GM04504 (cell line): Measurements from ENCODE around the gene SERINC5.
A peak's percentile ranks its signal among the peaks of the same experiment; 100 is the strongest.

Experiments used
- DNase-seq: peaks from one replicate; pipeline ENCODE4 v3.0.0-alpha.2; 2012; ENCODE audit warnings: low read depth

SERINC5 gene

GRCh38 chr5:80097451-80097850 is 158.4 kb downstream of the SERINC5 start:
- DNase-seq, result no peak

- DNase-seq, result no peak
Measured at GRCh38 chr5:80094236-80094738, 161.6 kb downstream of the SERINC5 start.

DNA sequence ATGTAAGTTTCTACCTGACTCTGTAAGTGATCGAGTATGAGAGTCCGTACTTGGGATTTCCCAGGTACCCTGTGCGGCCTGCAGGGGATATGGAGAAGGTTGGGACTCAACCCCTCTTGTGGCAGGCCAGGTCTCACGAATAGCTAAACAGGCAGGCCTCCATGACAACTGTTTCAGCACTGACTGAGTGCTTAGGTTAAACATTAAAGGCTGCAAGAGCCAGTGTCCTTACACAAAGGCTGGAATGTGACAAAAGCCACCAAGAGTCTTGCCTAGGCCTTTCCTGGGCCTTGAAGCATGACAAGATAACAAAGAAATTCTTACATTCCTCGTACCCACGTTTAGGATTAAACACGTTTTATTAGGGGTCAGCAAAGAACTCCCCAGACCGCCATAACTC is 162.1 kb downstream of the SERINC5 start:
- DNase-seq, result no peak

- DNase-seq, result no peak
Measured at GRCh38 chr5:80092486-80093107, 163.3 kb downstream of the SERINC5 start.

DNA sequence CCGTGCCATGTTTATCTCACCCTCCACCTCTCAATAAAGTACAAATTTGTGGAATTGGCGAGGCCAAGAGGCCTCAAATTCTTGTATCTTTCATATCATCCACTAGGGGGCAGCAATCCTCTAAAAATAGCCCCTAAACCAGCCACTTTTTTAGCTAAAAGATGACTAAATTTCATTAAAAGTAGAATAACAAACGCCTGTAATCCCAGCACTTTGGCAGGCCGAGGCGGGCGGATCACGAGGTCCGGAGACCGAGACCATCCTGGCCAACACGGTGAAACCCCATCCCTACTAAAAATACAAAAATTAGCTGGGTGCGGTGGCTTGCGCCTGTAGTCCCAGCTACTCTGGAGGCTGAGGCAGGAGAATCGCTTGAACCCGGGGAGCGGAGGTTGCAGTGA is 164.1 kb downstream of the SERINC5 start:
- peak; percentile 23 for DNase-seq

- DNase-seq, result no peak
Measured at GRCh38 chr5:80090884-80091166, 165.0 kb downstream of the SERINC5 start.

GRCh38 chr5:80083101-80083890 is 172.6 kb downstream of the SERINC5 start:
- DNase-seq, result peak; percentile 52

GRCh38 chr5:80082731-80083100 is 173.1 kb downstream of the SERINC5 start:
- DNase-seq, result peak; percentile 58

- no peak for DNase-seq
Measured at GRCh38 chr5:80082281-80082680, 173.6 kb downstream of the SERINC5 start.

DNA sequence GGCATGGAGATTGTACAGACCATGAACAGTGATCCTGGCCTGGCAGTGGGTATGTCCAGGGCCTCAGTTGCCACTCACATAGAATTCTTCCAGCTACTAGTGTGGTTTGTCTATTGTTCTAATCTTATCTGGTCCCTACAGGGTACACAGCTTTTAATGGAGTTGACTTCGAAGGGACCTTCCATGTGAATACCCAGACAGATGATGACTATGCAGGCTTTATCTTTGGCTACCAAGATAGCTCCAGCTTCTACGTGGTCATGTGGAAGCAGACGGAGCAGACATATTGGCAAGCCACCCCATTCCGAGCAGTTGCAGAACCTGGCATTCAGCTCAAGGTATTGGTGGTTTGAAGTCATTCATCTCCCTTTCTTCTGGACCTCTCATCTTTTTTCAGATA is 176.9 kb downstream of the SERINC5 start:
- no peak for DNase-seq

DNA sequence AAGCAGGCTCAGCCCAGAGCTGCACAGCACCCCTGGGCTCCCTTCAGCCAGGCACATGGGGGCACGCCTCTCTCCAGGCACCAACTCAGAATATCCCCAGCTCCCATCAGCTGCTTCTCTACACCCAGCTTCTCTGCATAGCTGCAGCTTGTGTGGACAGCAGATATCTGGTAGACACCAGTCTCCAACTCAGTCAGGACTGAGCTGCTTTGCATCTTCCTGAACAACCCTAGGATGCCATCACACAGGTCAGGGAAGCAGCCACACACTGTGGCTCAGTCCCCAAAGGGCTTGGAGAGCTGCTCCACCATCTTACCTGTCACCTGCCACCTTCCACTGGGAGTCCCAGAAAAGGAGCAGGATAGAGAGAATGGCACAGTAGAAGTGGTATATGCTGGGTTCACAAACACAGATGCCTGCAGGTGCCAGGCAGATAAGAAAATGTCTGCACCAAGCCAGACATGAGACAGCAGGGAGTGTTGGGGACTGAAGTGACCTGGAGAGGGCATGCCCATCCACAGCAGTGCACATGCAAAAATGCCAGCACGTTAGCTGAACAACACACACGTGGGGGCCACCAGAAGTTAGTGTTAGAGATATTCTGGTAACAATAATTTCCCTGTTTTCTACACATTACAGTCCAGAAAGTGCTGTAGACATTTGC is 178.7 kb downstream of the SERINC5 start:
- no peak for DNase-seq

DNA sequence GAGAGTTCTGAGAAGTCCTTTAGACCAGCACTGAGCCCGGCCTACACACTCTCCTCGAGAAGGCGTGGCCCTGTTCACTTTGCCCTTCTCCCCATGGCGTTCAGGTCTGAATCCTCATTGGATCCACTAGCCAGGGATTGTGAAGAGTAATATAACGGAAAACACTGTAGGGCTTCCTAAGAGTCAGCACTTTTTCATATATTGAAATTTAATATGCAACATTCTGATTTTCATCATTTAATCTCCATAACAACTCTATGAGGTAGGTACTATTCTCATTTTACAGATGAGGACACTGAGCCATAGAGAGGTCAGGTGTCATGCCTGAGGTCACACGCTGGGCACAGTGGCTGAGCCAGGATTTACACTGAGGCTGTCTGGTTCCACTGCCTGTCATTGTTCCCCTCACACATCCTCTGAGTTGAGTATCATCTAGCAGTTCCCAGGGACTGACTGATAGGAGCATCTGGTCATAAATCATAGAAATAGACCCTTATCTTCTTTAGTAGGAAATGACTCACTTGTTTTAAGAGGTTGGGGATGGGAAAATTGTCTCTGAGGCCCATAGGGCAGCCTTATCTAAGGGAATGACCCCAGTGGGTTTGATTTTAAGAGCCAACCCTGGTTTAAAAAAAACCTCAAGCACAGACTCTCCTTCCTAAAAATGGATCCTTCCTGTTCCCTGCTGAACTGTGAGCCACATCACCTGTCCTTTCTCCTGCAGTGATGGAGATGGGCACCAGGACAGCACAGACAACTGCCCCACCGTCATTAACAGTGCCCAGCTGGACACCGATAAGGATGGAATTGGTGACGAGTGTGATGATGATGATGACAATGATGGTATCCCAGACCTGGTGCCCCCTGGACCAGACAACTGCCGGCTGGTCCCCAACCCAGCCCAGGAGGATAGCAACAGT is 179.5 kb downstream of the SERINC5 start:
- no peak for DNase-seq

DNA sequence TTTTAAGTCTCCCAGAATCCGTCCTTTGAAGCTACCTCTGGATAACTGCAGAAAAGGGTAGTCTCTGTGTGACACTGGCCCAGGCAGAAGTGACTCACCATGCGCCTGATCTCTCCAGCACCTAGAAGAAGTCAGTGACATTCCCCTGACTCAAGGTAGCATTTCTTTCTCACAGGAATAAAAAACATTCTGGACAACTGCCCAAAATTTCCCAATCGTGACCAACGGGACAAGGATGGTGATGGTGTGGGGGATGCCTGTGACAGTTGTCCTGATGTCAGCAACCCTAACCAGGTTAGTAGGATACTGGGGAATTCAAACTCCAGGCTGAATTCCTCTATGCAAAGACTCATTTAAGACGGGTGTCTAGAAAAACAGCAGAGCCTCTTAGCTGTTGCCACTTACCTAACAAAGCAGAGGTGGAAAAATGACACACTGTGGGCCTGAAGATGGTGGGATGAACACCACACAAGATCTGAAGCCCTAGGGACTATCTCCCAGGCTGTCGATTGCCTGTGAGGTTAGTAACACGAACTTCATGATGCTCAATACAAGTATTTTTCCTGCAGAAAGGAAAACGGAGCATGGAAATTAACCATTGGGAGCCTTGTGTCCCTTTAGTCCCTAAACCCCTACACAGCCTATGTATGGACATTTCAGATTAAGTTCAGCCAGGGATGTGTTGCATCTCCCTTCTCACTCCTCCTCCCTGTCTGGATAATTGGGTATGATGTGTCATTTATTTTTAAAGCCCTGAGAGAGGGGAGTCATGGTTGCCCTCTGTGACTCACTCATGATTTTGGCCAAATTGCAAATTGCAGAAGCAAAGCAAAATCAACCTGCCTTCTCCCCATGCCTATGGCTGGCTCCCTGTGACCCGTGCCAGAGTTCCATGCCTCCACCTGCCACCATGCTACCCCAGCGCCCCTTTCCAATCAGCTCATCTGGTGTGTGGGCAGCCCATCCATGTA is 183.5 kb downstream of the SERINC5 start:
- DNase-seq, result peak; percentile 18

DNA sequence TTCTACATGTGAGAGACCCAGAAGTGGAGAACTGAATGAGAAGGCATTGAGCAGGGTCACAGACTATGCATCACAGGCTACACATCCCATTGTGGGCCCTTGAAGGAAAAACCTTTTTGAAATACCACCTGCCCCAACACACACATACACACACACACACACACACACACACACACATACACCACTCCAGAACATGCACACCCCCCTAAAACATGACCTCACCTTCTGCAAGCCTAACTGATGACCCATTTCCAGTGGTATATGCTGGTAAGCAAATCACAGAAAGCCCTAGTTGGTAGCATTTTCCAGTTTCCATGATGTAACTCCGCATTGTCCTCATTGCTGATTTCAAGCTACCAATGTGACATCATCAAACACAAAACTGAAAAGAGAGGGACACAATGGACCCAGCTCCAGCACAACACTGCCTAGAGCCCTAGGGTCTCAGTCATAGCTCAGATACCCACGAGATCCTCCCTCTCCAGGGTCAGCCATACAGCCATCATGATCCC is 184.3 kb downstream of the SERINC5 start:
- DNase-seq, result no peak

- no peak for DNase-seq
Measured at GRCh38 chr5:80070338-80071056, 185.4 kb downstream of the SERINC5 start.

DNA sequence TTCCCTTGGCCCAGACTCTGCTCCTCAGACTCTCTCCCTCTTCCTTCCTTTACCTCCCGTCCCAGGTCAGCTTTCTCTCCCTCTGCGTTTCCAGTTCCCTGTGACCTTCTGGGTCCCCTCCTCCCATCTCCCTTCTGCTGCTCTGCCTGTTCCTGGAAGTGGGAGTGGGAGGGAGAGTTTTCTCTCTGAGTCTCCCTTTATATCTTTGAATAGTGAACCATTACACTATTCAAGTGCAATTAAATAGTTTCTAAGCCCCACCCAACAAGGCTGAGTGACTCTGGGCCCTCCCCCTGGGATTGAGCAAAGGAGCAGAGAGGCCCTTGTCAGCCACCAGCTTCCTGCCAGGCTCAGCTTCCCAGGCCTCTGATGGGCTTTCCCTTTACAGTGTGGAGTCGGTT is 185.9 kb downstream of the SERINC5 start:
- no peak for DNase-seq

GRCh38 chr5:80069251-80069800 is 186.5 kb downstream of the SERINC5 start:
- peak; percentile 18 for DNase-seq

DNA sequence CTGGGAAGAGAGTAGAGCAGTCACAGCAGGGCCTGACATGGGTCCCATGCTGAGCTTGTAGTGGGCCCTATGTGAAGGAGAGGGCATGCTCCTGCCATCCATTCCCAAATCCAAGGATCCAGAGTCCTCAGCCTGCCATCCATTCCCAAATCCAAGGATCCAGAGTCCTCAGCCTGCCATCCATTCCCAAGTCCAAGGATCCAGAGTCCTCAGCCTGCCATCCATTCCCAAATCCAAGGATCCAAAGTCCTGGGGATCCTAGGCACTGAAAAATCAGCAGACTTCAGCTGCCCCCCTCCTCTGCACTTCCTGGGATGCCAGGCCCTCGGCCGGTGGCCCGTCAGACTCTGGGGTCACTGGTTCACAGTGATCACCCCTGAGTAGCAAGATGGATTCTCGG is 187.1 kb downstream of the SERINC5 start:
- DNase-seq, result no peak

- DNase-seq, result no peak
Measured at GRCh38 chr5:80068246-80068636, 187.6 kb downstream of the SERINC5 start.
